ENCODE measurements around the gene ATRN.

DNA sequence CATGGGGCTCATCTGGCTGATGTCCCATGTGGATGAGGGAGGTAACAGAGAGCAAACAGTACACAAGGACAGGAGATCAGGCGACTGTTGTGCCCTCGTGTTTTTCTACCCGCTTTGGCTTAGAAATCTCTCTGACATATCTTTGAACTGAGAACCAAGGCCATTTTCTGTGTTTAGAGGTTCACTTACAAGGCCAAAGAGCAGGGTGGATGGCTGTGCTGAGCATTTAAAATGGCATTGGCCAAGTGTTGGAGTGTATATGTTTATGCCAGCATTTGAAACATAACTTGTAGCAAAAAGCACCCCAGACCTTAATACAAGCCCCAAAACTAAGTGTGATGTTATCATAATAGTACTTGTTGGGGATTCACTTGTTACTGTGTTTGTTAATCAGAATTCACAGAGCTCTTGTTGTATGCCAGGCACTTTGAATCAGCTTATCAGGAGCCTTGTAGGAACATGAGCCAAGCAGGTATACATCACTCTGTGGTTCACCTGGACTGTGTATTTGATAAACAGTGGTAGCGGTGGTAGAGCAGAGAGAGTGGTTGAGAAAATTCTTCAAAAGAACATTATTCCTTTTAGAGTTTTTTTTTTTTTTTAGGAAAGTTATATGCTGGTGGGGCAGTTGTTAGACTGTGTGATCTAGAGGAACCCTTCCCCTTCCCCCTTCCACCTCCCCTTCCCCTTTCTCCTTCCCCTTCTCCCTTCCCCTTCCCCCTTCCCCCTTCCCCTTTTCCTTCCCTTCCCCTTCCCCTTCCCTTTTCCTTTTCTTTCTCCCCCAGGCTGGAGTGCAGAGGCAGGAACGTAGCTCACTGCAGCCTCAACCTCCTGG lies 71.3 kb downstream of the ATRN start:
- TF ChIP-seq, protein P1, sequence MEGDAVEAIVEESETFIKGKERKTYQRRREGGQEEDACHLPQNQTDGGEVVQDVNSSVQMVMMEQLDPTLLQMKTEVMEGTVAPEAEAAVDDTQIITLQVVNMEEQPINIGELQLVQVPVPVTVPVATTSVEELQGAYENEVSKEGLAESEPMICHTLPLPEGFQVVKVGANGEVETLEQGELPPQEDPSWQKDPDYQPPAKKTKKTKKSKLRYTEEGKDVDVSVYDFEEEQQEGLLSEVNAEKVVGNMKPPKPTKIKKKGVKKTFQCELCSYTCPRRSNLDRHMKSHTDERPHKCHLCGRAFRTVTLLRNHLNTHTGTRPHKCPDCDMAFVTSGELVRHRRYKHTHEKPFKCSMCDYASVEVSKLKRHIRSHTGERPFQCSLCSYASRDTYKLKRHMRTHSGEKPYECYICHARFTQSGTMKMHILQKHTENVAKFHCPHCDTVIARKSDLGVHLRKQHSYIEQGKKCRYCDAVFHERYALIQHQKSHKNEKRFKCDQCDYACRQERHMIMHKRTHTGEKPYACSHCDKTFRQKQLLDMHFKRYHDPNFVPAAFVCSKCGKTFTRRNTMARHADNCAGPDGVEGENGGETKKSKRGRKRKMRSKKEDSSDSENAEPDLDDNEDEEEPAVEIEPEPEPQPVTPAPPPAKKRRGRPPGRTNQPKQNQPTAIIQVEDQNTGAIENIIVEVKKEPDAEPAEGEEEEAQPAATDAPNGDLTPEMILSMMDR (conservative IDR thresholded peaks at IDR 0.05; ENCODE audit: low read length): no peak
- TF ChIP-seq EZH2phosphoT487 (IDR thresholded peaks at IDR 0.05; ENCODE audit: borderline replicate concordance, low read depth, low read length): no peak

All from OCI-LY7 (cell line).